Left hindlimb (tissue), 1 donor: ENCODE results near the gene BLTP3B.

ENCODE experiments used
- DNase-seq: peaks from one replicate; pipeline ENCODE4 v3.0.0-alpha.2; 2018

Gene BLTP3B

DNA sequence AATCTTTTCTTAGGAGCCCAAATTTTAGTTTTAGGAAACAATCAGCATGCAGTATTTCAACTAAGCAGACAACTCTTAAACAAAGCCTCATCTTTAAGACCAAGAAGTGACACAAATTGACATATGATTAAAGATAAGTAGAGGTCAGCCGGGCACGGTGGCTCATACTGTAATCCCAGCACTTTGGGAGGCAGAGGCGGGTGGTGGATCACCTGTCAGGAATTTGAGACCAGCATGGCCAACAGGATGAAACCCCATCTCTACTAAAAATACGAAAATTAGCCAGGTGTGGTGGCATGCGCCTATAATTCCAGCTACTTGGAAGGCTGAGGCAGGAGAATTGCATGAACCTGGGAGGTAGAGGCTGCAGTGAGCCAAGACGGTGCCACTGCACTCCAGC, 35.8 kb downstream of the BLTP3B start:
- DNase-seq = no peak

DNA sequence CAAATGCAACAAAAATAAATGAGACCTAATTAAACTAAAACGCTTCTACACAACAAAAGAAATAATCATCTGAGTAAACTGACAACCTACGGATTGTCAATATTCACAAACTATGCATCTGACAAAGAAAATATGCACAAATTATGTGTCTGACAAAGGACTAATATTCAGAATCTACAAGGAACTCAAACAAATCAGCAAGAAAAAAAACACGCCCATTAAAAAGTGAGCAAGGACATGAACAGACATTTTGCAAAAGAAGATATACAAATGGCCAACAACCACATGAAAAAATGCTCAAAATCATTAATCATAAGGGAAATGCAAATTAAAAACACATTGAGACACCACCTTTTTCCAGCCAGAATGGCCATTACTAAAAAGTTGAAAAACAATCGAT, 37.0 kb downstream of the BLTP3B start:
- no peak for DNase-seq

DNA sequence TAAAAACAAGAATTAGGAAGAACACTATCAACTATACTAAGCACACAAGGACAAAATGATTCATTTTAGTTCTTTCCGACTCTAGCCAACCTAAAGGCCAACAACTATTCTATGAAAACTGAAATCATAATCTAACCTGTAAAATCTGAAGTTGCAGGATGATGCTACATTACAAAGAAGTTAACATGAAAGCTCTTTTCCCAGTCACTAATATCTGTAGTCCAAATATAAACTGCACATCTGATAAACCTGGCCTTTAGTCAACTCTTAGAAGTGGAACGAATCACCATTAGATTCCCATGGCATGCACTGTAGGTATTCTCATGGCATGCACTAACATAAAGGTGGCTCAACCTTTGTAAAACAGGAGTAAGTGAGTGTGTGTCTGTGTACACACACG, 41.7 kb downstream of the BLTP3B start:
- no peak for DNase-seq
